Hematopoietic multipotent progenitor cell treated with erythropoietin and hydrocortisone succinate and interleukin-3 and kit ligand, for 4 days (in vitro differentiated cells): ENCODE results near the gene IFT80.

Experiments
- DNase-seq: peaks from one replicate; pipeline ENCODE4 v3.0.0-alpha.2; 2015

IFT80 gene

GRCh38 chr3:160399125-160400029 is at the start of gene IFT80, which contains the start of gene SMC4:
Gene IFT80, minus strand, starts transcription at chr3:160399225. Its CDS starts 14,625 bp downstream, at chr3:160384600.
Gene SMC4, plus strand, starts transcription at chr3:160399650. Its CDS starts 1,177 bp downstream, at chr3:160400827.
- peak; percentile 98 for DNase-seq

GRCh38 chr3:160447544-160447943 is 48.5 kb upstream of the IFT80 start:
- peak; percentile 55 for DNase-seq

GRCh38 chr3:160446522-160447056 is 47.6 kb upstream of the IFT80 start:
- no peak for DNase-seq

GRCh38 chr3:160445854-160446253 is 46.8 kb upstream of the IFT80 start:
- no peak for DNase-seq

- DNase-seq, result peak; percentile 43
Observed at GRCh38 chr3:160444411-160444810, 45.4 kb upstream of the IFT80 start.

- no peak for DNase-seq
Observed at GRCh38 chr3:160440687-160441086, 41.7 kb upstream of the IFT80 start.

- no peak for DNase-seq
Observed at GRCh38 chr3:160437083-160437455, 38.0 kb upstream of the IFT80 start.

GRCh38 chr3:160435747-160436146 is 36.7 kb upstream of the IFT80 start:
- DNase-seq, result no peak

GRCh38 chr3:160435095-160435494 is 36.1 kb upstream of the IFT80 start:
- DNase-seq, result no peak

- DNase-seq, result no peak
Observed at GRCh38 chr3:160434071-160434470, 35.0 kb upstream of the IFT80 start.

GRCh38 chr3:160427832-160428424 is 28.9 kb upstream of the IFT80 start:
- DNase-seq, result no peak

GRCh38 chr3:160417311-160417710 is 18.3 kb upstream of the IFT80 start:
- DNase-seq, result no peak

GRCh38 chr3:160413613-160414248 is 14.7 kb upstream of the IFT80 start:
- peak; percentile 91 for DNase-seq

GRCh38 chr3:160412477-160412876 is 13.5 kb upstream of the IFT80 start:
- no peak for DNase-seq

GRCh38 chr3:160409812-160410610 is 11.0 kb upstream of the IFT80 start:
- no peak for DNase-seq

GRCh38 chr3:160403796-160404470 is 4.9 kb upstream of the IFT80 start:
- DNase-seq, result no peak

- peak; percentile 22 for DNase-seq
Observed at GRCh38 chr3:160403028-160403545, 4.1 kb upstream of the IFT80 start.

GRCh38 chr3:160402221-160403027 is 3.4 kb upstream of the IFT80 start:
- no peak for DNase-seq

GRCh38 chr3:160401291-160402095 is 2.5 kb upstream of the IFT80 start:
- DNase-seq, result peak; percentile 85

- peak; percentile 31 for DNase-seq
Observed at GRCh38 chr3:160400702-160401150, 1.7 kb upstream of the IFT80 start.
